HG03103 (cell line): Measurements from ENCODE around the gene CHD9.
"Not testable (repeated sequence)": the region's sequence is repeated elsewhere in the genome, so short reads cannot be mapped to it uniquely, and the experiment has no call there.

Experiments used
- ATAC-seq: cut with Tn5 transposase; IDR thresholded peaks from one replicate; pipeline ENCODE4 v1.9.1; 2021; ENCODE audit warnings: low read depth; ENCODE audit not compliant: unreplicated experiment

Gene CHD9

GRCh38 chr16:53048139-53048915 is 6.5 kb upstream of the CHD9 start:
- no peak for ATAC-seq

GRCh38 chr16:53051255-53051654 is 3.5 kb upstream of the CHD9 start:
- not testable (repeated sequence) for ATAC-seq

DNA sequence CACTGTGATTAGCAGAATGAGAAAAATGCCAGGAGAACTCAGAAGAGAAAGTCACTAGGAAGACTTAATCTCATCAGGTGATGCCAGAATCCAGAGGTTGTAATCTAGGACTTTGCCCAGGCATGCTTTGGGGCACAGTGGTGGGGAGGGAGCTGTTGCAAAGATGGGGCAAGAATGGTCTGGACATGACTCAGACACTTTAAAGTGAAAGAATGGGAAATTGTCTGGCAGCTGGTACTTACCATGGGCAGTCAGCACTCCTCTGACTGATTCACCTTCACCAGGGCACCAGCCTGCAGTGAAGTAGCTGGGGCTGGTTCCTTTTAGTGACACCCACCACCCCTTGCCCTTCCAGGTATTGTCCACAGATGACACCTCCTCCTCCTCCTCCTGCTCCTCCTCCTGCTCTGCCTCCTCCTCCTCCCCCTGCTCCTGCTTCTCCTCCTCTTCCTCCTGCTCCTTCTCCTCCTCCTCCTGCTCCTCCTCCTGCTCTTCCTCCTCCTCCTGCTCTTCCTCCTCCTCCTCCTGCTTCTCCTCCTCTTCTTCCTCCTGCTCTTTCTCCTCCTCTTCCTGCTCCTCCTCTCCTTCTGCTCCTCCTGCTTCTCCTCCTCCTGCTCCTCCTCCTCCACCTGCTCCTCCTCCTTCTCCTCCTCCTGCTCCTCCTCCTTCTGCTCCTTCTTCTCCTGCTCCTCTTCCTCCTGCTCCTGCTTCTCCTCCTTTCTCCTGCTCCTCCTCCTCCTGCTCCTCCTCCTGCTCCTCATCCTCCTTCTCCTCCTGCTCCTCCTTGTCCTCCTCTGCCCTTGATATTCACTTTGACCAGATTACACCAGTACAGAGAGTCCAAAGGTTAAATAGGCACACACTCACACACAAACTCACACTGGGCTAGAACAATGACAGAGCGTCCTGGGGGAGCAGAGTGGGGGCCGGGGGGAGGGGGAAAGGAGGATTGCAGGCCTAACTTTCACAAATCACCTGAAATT is 2.0 kb upstream of the CHD9 start, which contains the start of gene CHD9NB:
Gene CHD9NB, minus strand, starts transcription at position 379 of the 983 bp plus-strand sequence. CDS start 8,739 bp downstream, outside the sequence.
- ATAC-seq, result no peak

- peak; percentile 38 for ATAC-seq
These were observed 673 bp upstream of the CHD9 start for GRCh38 chr16:53053967-53054669.

DNA sequence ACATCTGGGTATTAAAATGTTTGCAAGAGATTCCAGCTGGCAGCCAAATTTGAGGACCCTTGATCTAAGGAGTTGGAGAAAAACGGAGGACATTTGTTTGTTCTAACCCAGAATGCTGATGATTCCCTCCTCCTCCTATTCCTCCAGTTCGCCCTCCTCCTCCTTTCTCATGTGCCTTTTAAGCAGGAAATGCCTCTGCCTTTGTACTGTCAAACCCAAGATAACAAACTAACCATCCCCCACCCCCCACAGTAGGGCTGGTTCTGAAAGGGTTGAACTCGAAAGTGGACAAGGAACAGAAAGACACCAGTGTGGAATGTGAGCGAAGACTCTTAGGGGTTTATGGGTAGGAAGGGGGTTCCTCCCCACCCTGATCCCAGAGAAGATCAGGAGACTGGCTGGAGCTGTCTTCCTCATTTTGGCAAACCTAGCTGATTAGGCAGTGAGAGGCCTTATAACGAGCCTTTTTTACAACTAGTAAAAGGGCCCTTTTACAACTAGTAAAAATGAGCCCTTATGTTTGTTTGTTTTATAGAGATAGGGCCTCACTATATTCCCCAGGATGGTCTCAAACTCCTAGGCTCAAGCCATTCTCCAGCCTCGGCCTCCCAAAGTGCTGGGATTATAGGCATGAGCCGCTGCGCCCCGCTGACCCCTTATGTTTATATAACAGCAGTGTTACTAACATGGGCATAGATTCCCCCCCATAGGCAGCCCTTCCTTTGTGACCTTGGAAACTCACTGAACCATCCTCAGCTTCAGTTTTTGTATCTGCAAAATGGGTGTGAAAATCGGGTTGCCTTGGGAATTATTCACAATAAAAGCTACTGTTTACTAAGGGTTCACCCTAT is 975 bp downstream of the CHD9 start:
- ATAC-seq, result no peak

- ATAC-seq, result no peak
These were observed 1.6 kb downstream of the CHD9 start for GRCh38 chr16:53056392-53056881.

GRCh38 chr16:53057658-53058057 is 2.9 kb downstream of the CHD9 start:
- no peak for ATAC-seq

DNA sequence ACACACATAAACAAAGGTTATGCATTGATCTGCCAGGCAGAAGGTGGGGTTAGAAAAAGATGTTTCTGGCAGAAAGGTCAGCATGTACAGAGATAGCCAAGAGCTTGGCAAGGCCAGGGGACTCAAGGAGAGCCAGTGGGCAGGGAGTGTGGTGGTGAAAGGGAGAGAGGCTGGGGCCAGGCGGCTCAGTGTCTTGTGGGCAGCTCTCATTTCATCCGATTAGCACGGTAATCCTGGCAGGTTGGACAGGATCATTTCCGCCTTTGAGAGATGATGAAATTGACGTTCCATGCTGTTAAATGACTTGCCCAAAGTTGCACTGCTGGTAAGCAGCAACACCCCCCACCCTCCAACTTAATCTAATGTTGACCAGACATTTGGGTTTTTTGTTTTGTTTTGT is 3.6 kb downstream of the CHD9 start:
- no peak for ATAC-seq

DNA sequence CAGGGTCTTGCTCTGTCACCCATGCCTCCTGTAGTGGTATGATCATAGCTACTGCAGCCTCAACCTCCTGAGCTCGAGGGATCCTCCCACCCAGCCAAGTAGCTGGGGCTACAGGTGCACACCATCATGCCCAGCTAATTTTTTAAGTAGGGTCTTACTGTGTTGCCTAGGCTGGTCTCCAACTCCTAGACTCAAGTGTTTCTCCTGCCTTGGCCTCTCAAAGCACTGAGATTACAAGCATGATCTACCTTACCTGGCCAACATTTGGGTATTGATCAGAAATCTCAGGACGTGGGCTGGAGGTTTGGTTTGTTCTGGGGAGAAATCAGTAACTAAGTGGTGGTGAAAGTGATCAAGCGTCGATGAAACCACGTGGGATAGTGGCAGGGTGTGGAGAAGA is 4.1 kb downstream of the CHD9 start:
- ATAC-seq, result no peak

GRCh38 chr16:53059672-53060071 is 4.9 kb downstream of the CHD9 start:
- no peak for ATAC-seq

- peak; percentile 12 for ATAC-seq
These were observed 6.5 kb downstream of the CHD9 start for GRCh38 chr16:53061256-53061655.

GRCh38 chr16:53061701-53062159 is 6.9 kb downstream of the CHD9 start:
- ATAC-seq, result peak; percentile 84

- ATAC-seq, result no peak
These were observed 9.3 kb downstream of the CHD9 start for GRCh38 chr16:53064081-53064578.

DNA sequence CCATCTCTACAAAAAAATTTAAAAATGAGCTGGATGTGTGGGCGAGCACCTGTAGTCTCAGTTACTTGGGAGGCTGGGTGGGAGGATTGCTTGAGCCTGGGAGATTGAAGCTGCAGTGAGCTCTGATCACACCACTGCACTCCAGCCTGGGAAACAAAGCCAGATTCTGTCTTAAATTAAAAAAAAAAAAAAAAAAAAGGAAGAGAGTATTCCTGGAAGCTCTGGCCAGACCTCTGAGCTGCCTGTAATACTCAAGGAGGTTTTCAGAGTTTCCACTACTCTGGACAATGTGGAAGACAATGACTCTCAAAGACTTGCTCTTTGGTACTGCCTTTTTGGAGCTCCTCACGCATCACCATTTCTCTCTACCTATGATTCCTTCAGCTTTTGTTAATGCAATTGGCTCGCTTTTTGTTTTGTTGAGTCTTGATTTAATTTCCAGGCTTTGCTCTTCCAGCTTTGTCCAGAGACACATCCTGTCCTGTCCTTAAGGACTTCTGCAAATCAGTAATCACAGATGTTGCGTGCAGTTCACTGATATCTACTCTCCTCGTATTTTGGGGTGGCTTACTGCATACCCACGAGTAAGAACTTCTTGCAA is 10.8 kb downstream of the CHD9 start:
- no peak for ATAC-seq

GRCh38 chr16:53067675-53068074 is 12.9 kb downstream of the CHD9 start:
- no peak for ATAC-seq

DNA sequence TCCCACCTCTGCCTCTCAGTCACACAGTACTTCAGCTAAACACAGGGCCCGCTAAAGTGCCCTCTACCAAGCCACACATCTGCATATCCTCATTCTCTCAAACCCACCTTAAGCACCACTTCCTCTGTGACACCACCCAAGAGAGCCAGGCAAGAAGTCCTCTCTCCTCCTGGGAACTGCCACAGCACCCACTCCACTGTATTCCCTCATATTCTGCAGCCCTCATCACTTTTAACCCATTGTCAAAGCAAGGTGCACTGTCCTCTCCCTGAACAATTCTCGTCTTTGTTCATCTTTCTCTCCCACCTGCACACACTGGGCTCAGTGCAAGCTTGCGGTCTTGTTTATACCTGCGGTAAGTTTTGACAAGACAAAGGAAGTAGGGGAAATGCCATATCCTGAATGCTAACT is 13.6 kb downstream of the CHD9 start:
- peak; percentile 51 for ATAC-seq

GRCh38 chr16:53069772-53070171 is 15.0 kb downstream of the CHD9 start:
- ATAC-seq, result no peak

DNA sequence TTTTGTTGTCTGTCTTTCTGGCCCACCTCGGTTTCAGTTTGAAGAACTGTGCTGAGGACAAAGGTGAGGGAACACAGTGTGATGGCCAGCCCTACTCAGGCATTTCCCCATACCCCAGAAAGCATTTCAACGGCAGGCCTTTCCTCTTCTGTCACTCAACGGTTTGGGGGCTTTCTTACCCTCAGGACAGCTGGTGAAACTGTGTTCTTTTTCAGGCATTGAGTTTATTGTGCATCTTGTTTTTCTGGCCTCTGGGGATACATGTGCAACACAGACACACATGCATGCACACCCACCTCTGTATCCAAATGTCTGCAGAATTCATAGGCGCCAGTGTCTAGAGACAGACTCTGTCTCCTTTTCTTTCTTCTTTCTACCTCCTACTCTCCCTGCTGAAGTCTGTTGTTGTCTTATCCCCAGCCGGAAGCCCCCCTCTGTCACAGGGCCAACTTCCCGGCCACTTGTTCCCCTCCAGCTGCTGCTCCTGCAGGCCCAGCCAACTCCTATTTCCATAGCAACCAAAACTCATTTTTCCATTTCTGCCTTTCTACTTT is 17.0 kb downstream of the CHD9 start:
- ATAC-seq, result peak; percentile 43

GRCh38 chr16:53073022-53073421 is 18.2 kb downstream of the CHD9 start:
- ATAC-seq, result no peak
